Activated CD4-positive, alpha-beta T cell treated with anti-CD3 and anti-CD28 coated beads, Interleukin-2, amount 10 ng/mL, durations not matched to agents 7 days and 5 days (primary cell): ENCODE results near the gene ALOXE3. TPM values are rescaled to one million over a fixed set of nuclear protein-coding genes. Genes with fewer than 3 reads are reported as not detected.

Experiments
- CTCF ChIA-PET: fragments of 350-600 bp; sonication (Branson Sonifier 250); formaldehyde crosslinking; loops from one replicate; lab custom pipeline; 2021; ENCODE audit warnings: antibody characterized with exemption; lab: Charles Lee
- POLR2A ChIA-PET: fragments of 350-600 bp; sonication (Branson Sonifier 250); formaldehyde crosslinking; loops from one replicate; lab custom pipeline; 2021; ENCODE audit warnings: antibody characterized with exemption; lab: Charles Lee
- DNase-seq: peaks from one replicate; pipeline ENCODE4 v3.0.0-alpha.2; 2020
- H3K27ac Mint-ChIP-seq: one replicate; pipeline ENCODE4 v1.8.0; 2021; ENCODE audit warnings: mild to moderate bottlenecking, moderate library complexity, mixed read lengths
- H3K27me3 Mint-ChIP-seq: one replicate; pipeline ENCODE4 v1.8.0; 2021; ENCODE audit warnings: mixed read lengths
- H3K36me3 Mint-ChIP-seq: one replicate; pipeline ENCODE4 v1.8.0; 2021; ENCODE audit warnings: low read depth, mixed read lengths
- H3K4me1 Mint-ChIP-seq: one replicate; pipeline ENCODE4 v1.8.0; 2021; ENCODE audit warnings: mixed read lengths
- H3K4me3 Mint-ChIP-seq: one replicate; pipeline ENCODE4 v1.8.0; 2021; ENCODE audit warnings: mild to moderate bottlenecking, moderate library complexity, mixed read lengths
- H3K9me3 Mint-ChIP-seq: one replicate; pipeline ENCODE4 v1.8.0; 2021; ENCODE audit warnings: mixed read lengths
- total RNA-seq, 2 experiments: library from RNA; stranded (reverse); gene quantifications; one replicate each; pipeline ENCODE4 v1.2.3, GENCODE V29; 2021

The ALOXE3 gene
- total RNA-seq, 2 experiments from 2014 or later = not detected

DNA sequence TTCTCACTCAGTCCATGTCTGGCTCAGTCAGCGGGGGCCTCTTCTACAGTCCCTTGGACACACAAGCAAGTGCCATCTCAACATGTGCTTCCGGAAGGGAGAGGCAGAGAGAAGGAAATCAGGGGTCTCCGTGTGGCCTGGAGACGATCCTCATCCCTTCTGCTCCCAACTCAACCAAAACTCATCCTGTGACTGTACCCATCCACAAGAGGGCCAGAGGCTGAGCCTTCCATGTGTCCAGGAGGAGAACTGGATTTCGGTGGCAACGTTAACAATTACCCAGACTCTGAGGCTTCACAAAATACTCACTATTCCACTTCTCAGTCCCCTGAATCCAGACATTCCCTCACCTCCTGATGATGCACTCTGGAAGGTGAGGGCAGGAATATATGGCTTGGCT lies 23.0 kb downstream of the ALOXE3 start:
- Mint-ChIP-seq H3K4me3 (no peak overlapping the region), H3K36me3 (no peaks in the 10 kb centered on the region), H3K4me1 (peaks cover 14% of the 10 kb centered on the region), H3K27me3 (peaks cover 20% of the 10 kb centered on the region), H3K9me3 (no peaks in the 10 kb centered on the region), H3K27ac (no peak overlapping the region)
- CTCF ChIA-PET = interaction anchor here (1.4 to 3.6 kb wide), 3 partner anchors 8 to 22 kb away, joined by 3 to 27 read pairs (median 15); partner anchors contain the start of genes ALOX12B and ALOXE3
- no peak for DNase-seq
- POLR2A ChIA-PET = no interaction called here

- Mint-ChIP-seq H3K4me1 (peaks cover 14% of the 10 kb centered on the region), H3K27me3 (peaks cover 30% of the 10 kb centered on the region), H3K36me3 (no peaks in the 10 kb centered on the region), H3K4me3 (no peak overlapping the region), H3K27ac (no peak overlapping the region), H3K9me3 (no peaks in the 10 kb centered on the region)
- CTCF ChIA-PET = interaction anchor here (0.9 to 5.1 kb wide), 6 partner anchors 11 to 48 kb away, joined by 3 to 32 read pairs (median 6); no protein-coding TSS in a partner anchor
- DNase-seq = no peak
- POLR2A ChIA-PET = no interaction called here
Observed at GRCh38 chr17:8091033-8091687, 27.2 kb downstream of the ALOXE3 start.

DNA sequence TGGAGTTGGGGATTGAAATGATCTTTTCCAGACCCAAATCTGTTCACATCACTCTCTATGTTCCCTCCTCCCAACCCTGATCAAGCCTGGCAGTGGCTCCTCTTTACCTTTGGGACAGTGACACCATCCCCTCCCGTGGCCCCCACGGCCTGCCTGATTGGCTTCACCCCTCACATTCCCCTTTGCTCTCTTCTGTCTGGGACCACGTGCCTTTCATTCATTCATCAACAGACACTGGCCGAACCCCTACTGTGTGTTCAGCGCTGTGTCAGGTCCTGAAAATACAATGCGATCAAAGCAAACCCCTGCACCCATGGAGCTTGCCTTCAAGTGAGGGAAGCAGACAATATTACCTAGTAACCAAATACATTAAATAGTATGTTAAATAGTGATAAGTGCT lies 28.6 kb downstream of the ALOXE3 start:
- Mint-ChIP-seq H3K27me3 (peaks cover 25% of the 10 kb centered on the region), H3K9me3 (no peaks in the 10 kb centered on the region), H3K36me3 (no peaks in the 10 kb centered on the region), H3K4me3 (no peak overlapping the region), H3K27ac (no peak overlapping the region), H3K4me1 (peaks cover 8% of the 10 kb centered on the region)
- no peak for DNase-seq
- ChIA-PET CTCF (interaction anchor here (0.5 to 5.1 kb wide), 7 partner anchors 10 to 172 kb away, joined by 3 to 32 read pairs (median 4); no protein-coding TSS in a partner anchor), POLR2A (no interaction called here)

- Mint-ChIP-seq H3K9me3 (no peaks in the 10 kb centered on the region), H3K4me3 (no peak overlapping the region), H3K4me1 (no peaks in the 10 kb centered on the region), H3K27ac (no peak overlapping the region), H3K27me3 (peaks cover 25% of the 10 kb centered on the region), H3K36me3 (no peaks in the 10 kb centered on the region)
- no peak for DNase-seq
- POLR2A ChIA-PET = no interaction called here
- CTCF ChIA-PET = interaction anchor here (1.1 to 3.5 kb wide), 4 partner anchors 8 to 22 kb away, joined by 3 to 15 read pairs (median 5); no protein-coding TSS in a partner anchor
Observed at GRCh38 chr17:8087952-8088230, 30.4 kb downstream of the ALOXE3 start.

- Mint-ChIP-seq H3K27me3 (peaks cover 20% of the 10 kb centered on the region), H3K4me3 (no peak within 1 kb of the TSS), H3K36me3 (no peaks in the 10 kb centered on the region), H3K27ac (peak within 1 kb of the TSS; percentile 15), H3K4me1 (no peaks in the 10 kb centered on the region), H3K9me3 (no peaks in the 10 kb centered on the region)
- POLR2A ChIA-PET = no interaction called here
- DNase-seq = no peak
- CTCF ChIA-PET = interaction anchor here (1.1 to 3.5 kb wide), 4 partner anchors 9 to 32 kb away, joined by 3 to 15 read pairs (median 6); no protein-coding TSS in a partner anchor
Observed at GRCh38 chr17:8087075-8087951, 31.0 kb downstream of the ALOXE3 start, which contains the start of gene ALOX12B. Gene ALOX12B (minus strand): TSS chr17:8087716. CDS start chr17:8087442, 274 bp downstream.

GRCh38 chr17:8084250-8084649 lies 34.1 kb downstream of the ALOXE3 start:
- CTCF ChIA-PET = interaction anchor here (0.6 to 2.2 kb wide), 6 partner anchors 9 to 43 kb away, joined by 3 to 14 read pairs (median 5); partner anchors contain the start of gene ALOXE3
- H3K4me1 Mint-ChIP-seq = peaks cover 15% of the 10 kb centered on the region
- H3K36me3 Mint-ChIP-seq = no peaks in the 10 kb centered on the region
- H3K4me3 Mint-ChIP-seq = no peak overlapping the region
- H3K27me3 Mint-ChIP-seq = peaks cover 7% of the 10 kb centered on the region
- no peak for DNase-seq
- no peaks in the 10 kb centered on the region for H3K9me3 Mint-ChIP-seq
- H3K27ac Mint-ChIP-seq = no peak overlapping the region
- POLR2A ChIA-PET = no interaction called here

DNA sequence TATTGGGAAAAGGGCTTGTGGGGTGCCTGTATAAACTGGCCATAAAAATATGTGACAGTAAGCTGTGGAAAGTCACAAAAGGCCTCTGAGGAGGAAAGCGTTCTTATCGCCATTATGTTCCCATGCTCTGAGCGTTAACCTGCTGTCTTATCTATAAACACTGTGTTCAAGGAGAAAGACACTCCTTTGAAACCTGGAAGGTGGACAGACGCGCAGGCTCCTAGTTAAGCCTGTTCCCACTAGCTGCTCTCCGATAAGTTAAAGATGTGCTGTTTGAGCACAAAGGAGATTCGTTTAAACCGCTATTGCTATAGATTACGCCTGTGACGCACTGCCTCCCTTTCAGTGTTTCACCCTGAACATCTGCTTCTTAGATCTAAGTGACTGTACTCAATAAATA lies 36.0 kb downstream of the ALOXE3 start:
- Mint-ChIP-seq H3K27me3 (no peaks in the 10 kb centered on the region), H3K27ac (no peak overlapping the region), H3K4me1 (peaks cover 18% of the 10 kb centered on the region), H3K4me3 (no peak overlapping the region), H3K36me3 (no peaks in the 10 kb centered on the region), H3K9me3 (no peaks in the 10 kb centered on the region)
- CTCF ChIA-PET = no interaction called here
- no peak for DNase-seq
- POLR2A ChIA-PET = no interaction called here

GRCh38 chr17:8081876-8082275 lies 36.4 kb downstream of the ALOXE3 start:
- Mint-ChIP-seq H3K4me1 (peaks cover 18% of the 10 kb centered on the region), H3K9me3 (no peaks in the 10 kb centered on the region), H3K27ac (no peak overlapping the region), H3K4me3 (no peak overlapping the region), H3K36me3 (no peaks in the 10 kb centered on the region), H3K27me3 (no peaks in the 10 kb centered on the region)
- DNase-seq = no peak
- POLR2A ChIA-PET = no interaction called here
- CTCF ChIA-PET = no interaction called here

- Mint-ChIP-seq H3K27me3 (no peaks in the 10 kb centered on the region), H3K4me3 (no peak overlapping the region), H3K9me3 (no peaks in the 10 kb centered on the region), H3K4me1 (peaks cover 18% of the 10 kb centered on the region), H3K36me3 (no peaks in the 10 kb centered on the region), H3K27ac (no peak overlapping the region)
- DNase-seq = no peak
- ChIA-PET POLR2A (no interaction called here), CTCF (interaction anchor here (0.8 to 1.0 kb wide), 4 partner anchors 10 to 30 kb away, joined by 3 to 4 read pairs (median 3); no protein-coding TSS in a partner anchor)
Observed at GRCh38 chr17:8080799-8081219, 37.5 kb downstream of the ALOXE3 start.

DNA sequence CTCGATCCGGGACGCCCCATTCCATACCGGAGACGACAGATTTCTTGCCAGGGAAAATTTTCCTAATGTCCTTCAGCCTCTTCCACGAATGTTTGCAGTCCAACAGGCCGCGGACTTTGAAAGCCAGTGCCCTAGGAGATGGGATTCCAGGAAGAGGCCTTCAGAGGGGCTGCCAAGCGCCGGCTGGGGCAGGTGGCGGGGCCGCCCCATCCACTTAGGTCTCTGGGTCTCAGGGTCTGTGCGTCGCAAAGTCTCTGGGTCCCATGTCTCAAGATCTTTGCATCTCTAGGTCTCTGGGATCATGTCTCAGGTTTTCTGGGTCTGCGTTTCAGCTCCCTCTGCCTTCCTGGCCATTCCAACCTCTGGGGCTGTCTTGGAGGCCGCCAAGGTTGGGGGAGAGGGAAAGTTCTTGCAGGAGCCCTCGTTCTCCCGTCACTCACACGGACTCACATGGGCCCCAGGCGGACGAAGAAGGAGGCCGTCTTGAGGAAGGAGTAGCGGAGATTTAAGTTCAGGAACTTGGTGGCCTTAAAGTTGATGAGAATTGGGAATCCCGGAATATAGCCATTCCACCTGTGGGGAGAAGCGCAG lies 38.0 kb downstream of the ALOXE3 start:
- no peaks in the 10 kb centered on the region for H3K9me3 Mint-ChIP-seq
- H3K27ac Mint-ChIP-seq = no peak overlapping the region
- H3K4me3 Mint-ChIP-seq = peak overlapping the region; percentile 79
- peaks cover 18% of the 10 kb centered on the region for H3K4me1 Mint-ChIP-seq
- ChIA-PET POLR2A (no interaction called here), CTCF (interaction anchor here (0.8 to 1.0 kb wide), 6 partner anchors 10 to 303 kb away, joined by 3 to 7 read pairs (median 4); no protein-coding TSS in a partner anchor)
- peaks cover 3% of the 10 kb centered on the region for H3K27me3 Mint-ChIP-seq
- no peak for DNase-seq
- H3K36me3 Mint-ChIP-seq = no peaks in the 10 kb centered on the region

DNA sequence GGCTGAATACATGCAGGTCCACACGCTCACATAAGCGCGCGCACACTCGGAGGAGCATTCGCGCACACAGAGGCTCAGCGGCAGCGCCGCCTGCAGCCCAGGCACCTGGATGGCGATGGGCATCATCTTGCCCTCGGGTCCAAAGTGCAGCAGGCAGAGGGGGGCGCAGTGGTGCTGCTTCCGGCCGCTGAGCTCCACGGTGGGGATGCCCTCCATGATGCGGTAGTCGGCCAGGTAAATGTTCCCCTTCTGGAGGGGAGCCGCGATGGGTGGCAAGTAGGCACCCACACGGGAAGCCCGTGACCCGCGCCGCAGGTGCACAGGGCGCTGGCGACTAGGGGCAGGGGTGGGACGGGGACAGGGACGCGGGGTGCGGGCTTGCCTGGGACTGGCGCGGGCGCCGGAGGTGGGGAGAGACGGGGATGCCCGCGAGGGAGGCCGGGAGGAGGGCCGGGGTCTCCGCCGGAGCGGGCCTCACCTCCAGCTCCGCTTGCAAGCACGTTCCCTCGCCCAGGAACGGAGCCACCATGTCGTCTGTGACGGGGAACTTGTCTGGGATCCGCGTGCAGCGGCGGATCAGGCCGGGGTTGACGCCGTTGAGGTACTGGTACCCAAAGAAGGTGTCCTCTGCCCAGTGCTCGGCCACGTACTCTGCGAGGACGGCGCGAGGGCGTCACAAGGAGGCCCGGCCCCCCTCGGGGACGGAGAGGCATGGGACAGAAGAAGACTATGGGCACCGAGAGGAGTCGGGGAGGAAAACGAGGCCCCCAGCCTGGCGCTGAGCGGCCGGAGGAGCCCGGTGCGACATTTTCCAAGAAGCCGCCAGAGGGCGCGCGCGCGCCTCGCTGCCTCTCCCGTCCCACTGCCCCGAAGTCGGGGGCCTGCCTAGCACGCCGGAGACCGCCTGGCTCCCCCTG lies 38.8 kb downstream of the ALOXE3 start:
- H3K4me1 Mint-ChIP-seq = peaks cover 18% of the 10 kb centered on the region
- ChIA-PET CTCF (interaction anchor here (0.7 to 1.8 kb wide), 15 partner anchors 10 to 304 kb away, joined by 3 to 8 read pairs (median 3); no protein-coding TSS in a partner anchor), POLR2A (interaction anchor here (0.5 kb wide), 1 partner anchor 162 kb away, joined by 4 read pairs; no protein-coding TSS in a partner anchor)
- DNase-seq = peak; percentile 72
- peak overlapping the region; percentile 79 for H3K4me3 Mint-ChIP-seq
- peaks cover 9% of the 10 kb centered on the region for H3K27me3 Mint-ChIP-seq
- H3K36me3 Mint-ChIP-seq = no peaks in the 10 kb centered on the region
- no peaks in the 10 kb centered on the region for H3K9me3 Mint-ChIP-seq
- peak overlapping the region; percentile 83 for H3K27ac Mint-ChIP-seq
